Natural killer cell (primary cell): Measurements from ENCODE around the gene TECTA. TPM values are rescaled to one million over a fixed set of nuclear protein-coding genes. Genes with fewer than 3 reads are reported as not detected.

Source experiments
- ATAC-seq, 3 donors: fragments of 150-1000 bp in 2 of 3; fragments of 200-7000 bp in 1 of 3; cut with Tn5 transposase; 1 replicate in 1 of 3; 2 replicates in 2 of 3; pipeline ENCODE4 v1.10.0; 2021; ENCODE audit warnings: mild to moderate bottlenecking in 2 of 3, moderate library complexity in 2 of 3
- DNase-seq, 2 donors: peaks; one replicate each; pipeline versions ENCODE4 v3.0.0 to v3.0.0-alpha.2; 2013 to 2021; ENCODE audit warnings: mixed read lengths in 1 of 2
- H3K27ac ChIP-seq: one replicate; pipeline ENCODE4 v1.5.1; 2013; ENCODE audit warnings: mild to moderate bottlenecking, low read length
- H3K27me3 ChIP-seq: one replicate; pipeline ENCODE4 v1.6.1; 2013; ENCODE audit warnings: low read length; ENCODE audit not compliant: control insufficient read depth, insufficient read depth
- H3K36me3 ChIP-seq: one replicate; pipeline ENCODE4 v1.6.1; 2013; ENCODE audit warnings: low read length; ENCODE audit not compliant: control insufficient read depth, insufficient read depth
- H3K4me1 ChIP-seq: one replicate; pipeline ENCODE4 v1.6.1; 2013; ENCODE audit warnings: low read length; ENCODE audit not compliant: control insufficient read depth, insufficient read depth
- H3K4me3 ChIP-seq: one replicate; pipeline ENCODE4 v1.5.1; 2013; ENCODE audit warnings: low read length
- H3K9me3 ChIP-seq: one replicate; pipeline ENCODE4 v1.6.1; 2013; ENCODE audit warnings: low read length; ENCODE audit not compliant: control insufficient read depth, insufficient read depth
- H3K27ac Mint-ChIP-seq, 2 donors: one replicate each; pipeline ENCODE4 v1.8.0; 2022; ENCODE audit warnings: mild to moderate bottlenecking in 2 of 2, mixed read lengths in 2 of 2, moderate library complexity in 1 of 2
- H3K27me3 Mint-ChIP-seq, 2 donors: one replicate each; pipeline ENCODE4 v1.8.0; 2022; ENCODE audit warnings: low read depth in 2 of 2, mixed read lengths in 2 of 2
- H3K36me3 Mint-ChIP-seq: one replicate; pipeline ENCODE4 v1.8.0; 2022; ENCODE audit warnings: mixed read lengths
- H3K4me1 Mint-ChIP-seq, 2 donors: one replicate each; pipeline ENCODE4 v1.8.0; 2022; ENCODE audit warnings: mixed read lengths in 2 of 2
- H3K4me3 Mint-ChIP-seq: one replicate; pipeline ENCODE4 v1.8.0; 2022; ENCODE audit warnings: mild to moderate bottlenecking, moderate library complexity, mixed read lengths
- H3K9me3 Mint-ChIP-seq, 2 donors: one replicate each; pipeline ENCODE4 v1.8.0; 2022; ENCODE audit warnings: mixed read lengths in 2 of 2
- CTCF ChIP-seq: fragments of 200-600 bp; IDR thresholded peaks from one replicate; pipeline ENCODE4 v1.8.0; 2022; ENCODE audit warnings: antibody characterized with exemption
- WGBS: methylation state at CpG from one replicate; pipeline ENCODE4 v1.1.7; 2013; ENCODE audit warnings: missing lambda C conversion rate; ENCODE audit not compliant: insufficient coverage; 5-methylcytosine and 5-hydroxymethylcytosine counted together
- intact Hi-C: fragments of 100-400 bp; cut with micrococcal nuclease; formaldehyde crosslinking; loops from one replicate; pipeline ENCODE4 v1.14.2; 2022
- total RNA-seq, 4 donors: library from RNA; stranded (reverse); fragments of 120-200 nt in 1 of 4; gene quantifications; one replicate each; pipeline versions ENCODE4 v1.2.3 to v1.2.4, GENCODE V29; 2013 to 2022

The TECTA gene
- total RNA-seq, 3 donors from 2014 or later (not counting 1 experiment from before 2014, with no cell fraction given), result 0.50 to 0.57 (median 0.56) TPM

- no peaks in the 10 kb centered on the region for H3K36me3 ChIP-seq
- ATAC-seq (no peak), DNase-seq (no peak)
- H3K27me3 ChIP-seq, result peaks cover 9% of the 10 kb centered on the region
- no peak overlapping the region for H3K27ac ChIP-seq
- Mint-ChIP-seq H3K36me3 (no peaks in the 10 kb centered on the region), H3K27ac (no peak overlapping the region), H3K27me3 (peaks cover 12 to 66% of the 10 kb centered on the region in 2 donors), H3K9me3 (no peaks in the 10 kb centered on the region), H3K4me1 (peaks cover 0 to 4% of the 10 kb centered on the region in 2 donors), H3K4me3 (no peak overlapping the region)
- 44% methylated on average over 3 of the region's 3 CpGs for WGBS
- TF ChIP-seq CTCF, result no peak
- H3K4me3 ChIP-seq, result no peak overlapping the region
- H3K9me3 ChIP-seq, result no peaks in the 10 kb centered on the region
- no peaks in the 10 kb centered on the region for H3K4me1 ChIP-seq
- intact Hi-C loops, result no loop called here
These were observed 111.7 kb downstream of the TECTA start for GRCh38 chr11:121212536-121213361.

DNA sequence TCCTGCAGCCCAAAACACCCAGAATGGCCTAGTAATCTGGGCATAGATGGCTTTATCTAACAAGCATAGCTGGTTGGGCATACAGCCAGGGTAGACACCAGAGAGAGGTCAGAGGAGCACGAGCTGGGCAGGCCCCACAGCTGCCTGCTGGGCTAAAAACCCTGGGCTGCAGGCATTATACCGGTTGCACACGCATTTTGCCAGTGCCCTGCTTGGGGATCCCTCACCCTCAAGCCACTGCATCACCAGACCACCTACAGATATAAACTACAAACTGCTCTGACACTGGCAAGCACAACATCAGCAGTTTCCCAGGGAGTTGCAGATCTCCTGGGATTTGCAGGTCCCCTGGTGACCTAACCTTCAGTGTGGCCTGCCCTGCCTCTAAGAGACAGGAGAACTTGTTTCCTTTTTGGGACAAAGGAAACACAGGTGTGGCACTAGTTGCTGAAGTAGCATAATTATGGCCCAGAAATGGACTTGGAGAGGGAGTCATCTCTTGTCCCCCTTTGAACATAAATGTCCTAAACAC is 112.4 kb downstream of the TECTA start:
- Mint-ChIP-seq H3K4me3 (no peak overlapping the region), H3K27me3 (peaks cover 10 to 61% of the 10 kb centered on the region in 2 donors), H3K36me3 (no peaks in the 10 kb centered on the region), H3K27ac (no peak overlapping the region), H3K9me3 (no peaks in the 10 kb centered on the region), H3K4me1 (peaks cover 0 to 4% of the 10 kb centered on the region in 2 donors)
- DNase-seq, result no peak
- 70% methylated on average over 3 of the region's 3 CpGs for WGBS
- Histone ChIP-seq H3K4me3 (no peak overlapping the region), H3K4me1 (no peaks in the 10 kb centered on the region), H3K27me3 (peaks cover 9% of the 10 kb centered on the region), H3K36me3 (no peaks in the 10 kb centered on the region), H3K9me3 (no peaks in the 10 kb centered on the region), H3K27ac (no peak overlapping the region)
- intact Hi-C loops, result no loop called here
- ATAC-seq, result no peak
- TF ChIP-seq CTCF, result no peak

- H3K27ac ChIP-seq, result no peak overlapping the region
- H3K4me3 ChIP-seq, result no peak overlapping the region
- H3K4me1 Mint-ChIP-seq, result peaks cover 0 to 4% of the 10 kb centered on the region in 2 donors
- DNase-seq (no peak), ATAC-seq (no peak)
- no peak overlapping the region for H3K4me3 Mint-ChIP-seq
- no peak for TF ChIP-seq CTCF
- H3K27ac Mint-ChIP-seq, result no peak overlapping the region
- intact Hi-C loops, result no loop called here
- no peaks in the 10 kb centered on the region for H3K9me3 ChIP-seq
- H3K9me3 Mint-ChIP-seq, result no peaks in the 10 kb centered on the region
- no peaks in the 10 kb centered on the region for H3K4me1 ChIP-seq
- peaks cover 13 to 68% of the 10 kb centered on the region in 2 donors for H3K27me3 Mint-ChIP-seq
- H3K36me3 Mint-ChIP-seq, result no peaks in the 10 kb centered on the region
- H3K27me3 ChIP-seq, result peaks cover 4% of the 10 kb centered on the region
- H3K36me3 ChIP-seq, result no peaks in the 10 kb centered on the region
These were observed 113.8 kb downstream of the TECTA start for GRCh38 chr11:121214861-121215260.
